B cell (primary cell): ENCODE results near the gene JPT1. TPM values are rescaled to one million over a fixed set of nuclear protein-coding genes. Genes with fewer than 3 reads are reported as not detected.

ENCODE experiments used
- ATAC-seq: fragments of 200-7000 bp; cut with Tn5 transposase; one replicate; pipeline ENCODE4 v1.10.0; 2021; ENCODE audit warnings: low read depth, mild to moderate bottlenecking, moderate number of reproducible peaks, moderate library complexity
- CTCF ChIA-PET: fragments of 350-600 bp; sonication (Branson Sonifier 250); formaldehyde crosslinking; loops from one replicate; lab custom pipeline; 2021; ENCODE audit warnings: antibody characterized with exemption, inconsistent platforms; lab: Charles Lee
- POLR2A ChIA-PET: fragments of 350-600 bp; sonication (Branson Sonifier 250); formaldehyde crosslinking; loops from one replicate; lab custom pipeline; 2021; ENCODE audit warnings: antibody characterized with exemption; lab: Charles Lee
- DNase-seq: peaks from one replicate; pipeline ENCODE4 v3.0.0; 2013
- H2AFZ ChIP-seq: 2 replicates; pipeline ENCODE4 v1.6.1; 2012; ENCODE audit warnings: mild to moderate bottlenecking, low read depth, low read length; ENCODE audit not compliant: insufficient read depth, poor library complexity, severe bottlenecking
- H3K27ac ChIP-seq, 2 donors: 1 replicate in 1 of 2; 2 replicates in 1 of 2; pipeline ENCODE4 v1.5.1; 2012 to 2013; ENCODE audit warnings: low read length in 2 of 2, mild to moderate bottlenecking in 2 of 2, moderate library complexity in 1 of 2
- H3K27me3 ChIP-seq, 4 experiments: fragments of 200-600 bp in 1 of 4; sonication (generic) in 1 of 4; replicated peaks in 1 of 4; 1 replicate in 2 of 4; 2 replicates in 2 of 4; pipeline versions ENCODE4 v1.6.1 to v1.7.0; 2013 to 2016; ENCODE audit warnings: low read length in 3 of 4, mild to moderate bottlenecking in 2 of 4, mixed read lengths in 1 of 4, moderate library complexity in 1 of 4; ENCODE audit not compliant: insufficient read depth in 4 of 4, control insufficient read depth in 3 of 4; ENCODE audit errors: control extremely low read depth in 1 of 4
- H3K36me3 ChIP-seq, 2 experiments: replicated peaks in 1 of 2; 1 replicate in 1 of 2; 2 replicates in 1 of 2; pipeline versions ENCODE4 v1.6.1 to v1.7.1; 2013; ENCODE audit warnings: low read length in 1 of 2; ENCODE audit not compliant: insufficient read depth in 2 of 2, control insufficient read depth in 1 of 2; ENCODE audit errors: control extremely low read depth in 1 of 2, extremely low read depth in 1 of 2
- H3K4me1 ChIP-seq, 2 donors: fragments of 200-600 bp in 1 of 2; sonication (generic) in 1 of 2; 1 replicate in 1 of 2; 2 replicates in 1 of 2; pipeline versions ENCODE4 v1.5.1 to v1.6.1; 2013 to 2017; ENCODE audit warnings: low read length in 2 of 2; ENCODE audit not compliant: control insufficient read depth in 2 of 2, insufficient read depth in 2 of 2
- H3K4me2 ChIP-seq: replicated peaks from 2 replicates; pipeline ENCODE3; 2012; ENCODE audit warnings: mild to moderate bottlenecking, low read depth, low read length; ENCODE audit not compliant: poor library complexity, severe bottlenecking
- H3K4me3 ChIP-seq, 5 experiments: fragments of 200-600 bp in 1 of 5; sonication (generic) in 1 of 5; 1 replicate in 3 of 5; 2 replicates in 2 of 5; pipeline versions ENCODE4 v1.5.1 to v1.7.0; 2011 to 2016; ENCODE audit warnings: low read length in 4 of 5, mild to moderate bottlenecking in 4 of 5, low read depth in 2 of 5, control low read depth in 1 of 5, moderate library complexity in 1 of 5; ENCODE audit not compliant: insufficient read depth in 1 of 5; ENCODE audit errors: control extremely low read depth in 1 of 5, extremely low read depth in 1 of 5
- H3K79me2 ChIP-seq: fragments of 200-600 bp; sonication (generic); one replicate; pipeline ENCODE4 v1.6.0; 2016; ENCODE audit warnings: low read length; ENCODE audit not compliant: control insufficient read depth, insufficient read depth
- H3K9ac ChIP-seq: fragments of 200-600 bp; sonication (generic); 2 replicates; pipeline ENCODE4 v1.6.1; 2017; ENCODE audit warnings: mild to moderate bottlenecking, low read length, moderate library complexity
- H3K9me3 ChIP-seq, 3 donors: one replicate each; pipeline versions ENCODE4 v1.6.1 to v1.7.1; 2013; ENCODE audit warnings: low read length in 2 of 3; ENCODE audit not compliant: control insufficient read depth in 2 of 3, insufficient read depth in 1 of 3; ENCODE audit errors: control extremely low read depth in 1 of 3
- H4K20me1 ChIP-seq: 2 replicates; pipeline ENCODE4 v1.6.0; 2012; ENCODE audit warnings: mild to moderate bottlenecking, low read length; ENCODE audit not compliant: insufficient read depth, control insufficient read depth, poor library complexity, severe bottlenecking
- H3K27ac Mint-ChIP-seq: one replicate; pipeline ENCODE4 v1.8.0; 2021; ENCODE audit warnings: mixed read lengths
- H3K27me3 Mint-ChIP-seq: one replicate; pipeline ENCODE4 v1.8.0; 2021; ENCODE audit warnings: mixed read lengths
- H3K4me1 Mint-ChIP-seq: one replicate; pipeline ENCODE4 v1.8.0; 2021; ENCODE audit warnings: mixed read lengths
- H3K4me3 Mint-ChIP-seq: one replicate; pipeline ENCODE4 v1.8.0; 2021; ENCODE audit warnings: mixed read lengths
- H3K9me3 Mint-ChIP-seq: one replicate; pipeline ENCODE4 v1.8.0; 2022; ENCODE audit warnings: mixed read lengths; ENCODE audit not compliant: insufficient read depth
- EZH2 ChIP-seq: IDR thresholded peaks from 2 replicates; pipeline ENCODE4 v1.6.1; 2012; ENCODE audit warnings: borderline replicate concordance, low read depth, mild to moderate bottlenecking, moderate library complexity, low read length; ENCODE audit not compliant: insufficient read depth, poor library complexity, severe bottlenecking
- WGBS: methylation state at CpG from one replicate; pipeline ENCODE4 v1.1.5; 2013; ENCODE audit warnings: missing lambda C conversion rate; ENCODE audit not compliant: insufficient coverage; 5-methylcytosine and 5-hydroxymethylcytosine counted together
- intact Hi-C: fragments of 100-400 bp; cut with micrococcal nuclease; formaldehyde crosslinking; loops from one replicate; pipeline ENCODE4 v1.10.0; 2022
- polyA plus RNA-seq: library from polyadenylated mRNA; depleted of rRNA; stranded (reverse); fragments of >200 nt; gene quantifications from 2 replicates; pipeline ENCODE4 v1.2.3, GENCODE V29; 2012
- total RNA-seq, 2 donors: library from RNA; stranded (reverse); fragments of 120-200 nt in 1 of 2; gene quantifications; 1 replicate in 1 of 2; 2 replicates in 1 of 2; pipeline versions ENCODE4 v1.2.3 to v1.2.4, GENCODE V29; 2013 to 2022
- TF ChIP-seq, protein P1 (sequence below): fragments of 200-600 bp; IDR thresholded peaks from one replicate; pipeline ENCODE4 v1.8.0; 2022; ENCODE audit warnings: antibody characterized with exemption, mild to moderate bottlenecking

The JPT1 gene
- total and polyA plus RNA-seq, 2 donors (not counting 1 experiment from before 2014, with no cell fraction given) = 34.8 to 37.6 TPM

DNA sequence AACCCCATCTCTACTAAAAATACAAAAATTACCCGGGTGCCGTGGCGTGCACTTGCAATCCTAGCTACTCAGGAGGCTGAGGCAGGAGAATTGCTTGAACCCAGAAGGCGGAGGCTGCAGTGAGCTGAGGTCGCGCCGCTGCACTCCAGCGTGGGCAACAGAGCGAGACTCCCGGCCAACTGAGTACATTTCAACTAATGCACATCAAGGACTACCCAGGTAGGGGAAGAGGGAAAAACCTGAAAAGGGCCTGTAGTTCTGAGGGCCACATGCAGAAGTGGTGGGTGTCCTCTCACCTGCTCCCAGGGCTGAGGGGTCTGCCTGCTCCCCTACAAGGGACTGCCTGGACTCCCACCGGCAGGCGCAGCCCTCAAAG lies 67.1 kb downstream of the JPT1 start:
- ATAC-seq = no peak
- no peak for TF ChIP-seq EZH2
- TF ChIP-seq, protein P1, sequence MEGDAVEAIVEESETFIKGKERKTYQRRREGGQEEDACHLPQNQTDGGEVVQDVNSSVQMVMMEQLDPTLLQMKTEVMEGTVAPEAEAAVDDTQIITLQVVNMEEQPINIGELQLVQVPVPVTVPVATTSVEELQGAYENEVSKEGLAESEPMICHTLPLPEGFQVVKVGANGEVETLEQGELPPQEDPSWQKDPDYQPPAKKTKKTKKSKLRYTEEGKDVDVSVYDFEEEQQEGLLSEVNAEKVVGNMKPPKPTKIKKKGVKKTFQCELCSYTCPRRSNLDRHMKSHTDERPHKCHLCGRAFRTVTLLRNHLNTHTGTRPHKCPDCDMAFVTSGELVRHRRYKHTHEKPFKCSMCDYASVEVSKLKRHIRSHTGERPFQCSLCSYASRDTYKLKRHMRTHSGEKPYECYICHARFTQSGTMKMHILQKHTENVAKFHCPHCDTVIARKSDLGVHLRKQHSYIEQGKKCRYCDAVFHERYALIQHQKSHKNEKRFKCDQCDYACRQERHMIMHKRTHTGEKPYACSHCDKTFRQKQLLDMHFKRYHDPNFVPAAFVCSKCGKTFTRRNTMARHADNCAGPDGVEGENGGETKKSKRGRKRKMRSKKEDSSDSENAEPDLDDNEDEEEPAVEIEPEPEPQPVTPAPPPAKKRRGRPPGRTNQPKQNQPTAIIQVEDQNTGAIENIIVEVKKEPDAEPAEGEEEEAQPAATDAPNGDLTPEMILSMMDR = no peak
- Histone ChIP-seq H2AFZ (peak overlapping the region; percentile 85), H3K27me3 (peaks cover 0 to 9% (median 0%) of the 10 kb centered on the region in 4 experiments), H3K27ac (peak overlapping the region; percentile 5 to 70), H3K9ac (peak overlapping the region; percentile 80), H3K4me2 (peak overlapping the region; percentile 98), H3K79me2 (no peaks in the 10 kb centered on the region), H4K20me1 (no peaks in the 10 kb centered on the region), H3K4me3 (peak overlapping the region in 4 of 5 experiments; percentile 53 to 76 (median 60)), H3K4me1 (peaks cover 11 to 19% of the 10 kb centered on the region in 2 donors), H3K9me3 (no peaks in the 10 kb centered on the region), H3K36me3 (no peaks in the 10 kb centered on the region)
- no peak for DNase-seq
- 69% methylated on average over 6 of the region's 12 CpGs for WGBS
- intact Hi-C loops = no loop called here
- Mint-ChIP-seq H3K4me1 (peaks cover 14% of the 10 kb centered on the region), H3K27ac (peak overlapping the region; percentile 76), H3K27me3 (peaks cover 4% of the 10 kb centered on the region), H3K9me3 (no peaks in the 10 kb centered on the region), H3K4me3 (peak overlapping the region; percentile 82)
- ChIA-PET CTCF (interaction anchor here (2.0 to 2.9 kb wide), 2 partner anchors 27 to 75 kb away, joined by 4 to 9 read pairs; partner anchors contain the start of gene MRPL58), POLR2A (interaction anchor here (1.0 to 1.2 kb wide), 2 partner anchors 9 to 10 kb away, joined by 4 read pairs; no protein-coding TSS in a partner anchor)

DNA sequence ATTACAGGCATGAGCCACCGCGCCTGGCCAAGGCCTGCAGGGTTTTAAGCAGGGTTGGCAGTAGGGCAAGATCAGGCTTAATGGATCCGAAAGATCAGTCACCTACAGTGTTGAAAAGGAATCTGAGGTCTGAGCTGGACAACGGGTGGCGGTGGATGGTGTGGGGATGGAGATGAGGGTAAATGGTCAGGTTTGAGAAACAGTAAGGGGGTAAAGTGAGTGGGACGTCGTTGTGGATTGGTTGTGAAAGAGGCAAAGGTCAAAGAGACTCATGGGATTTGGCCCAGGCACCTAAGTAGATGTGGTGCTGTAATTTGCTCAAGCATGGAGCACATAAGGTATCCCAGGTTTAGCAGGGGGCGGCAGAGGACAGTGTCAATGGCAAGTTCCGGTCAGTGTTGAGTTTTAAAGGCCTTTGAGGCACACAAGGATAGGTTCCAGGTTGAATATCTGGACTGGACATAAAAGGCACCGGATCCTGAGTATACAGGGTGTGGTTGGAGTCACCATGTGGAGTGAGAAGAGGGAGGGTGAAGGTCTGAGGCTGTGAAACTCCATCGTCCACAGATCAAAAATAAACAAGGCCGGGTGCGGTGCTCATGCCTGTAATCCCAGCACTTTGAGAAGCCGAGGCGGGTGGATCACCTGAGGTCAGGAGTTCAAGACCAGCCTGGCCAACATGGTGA lies 67.7 kb downstream of the JPT1 start:
- 86% methylated on average over 10 of the region's 15 CpGs for WGBS
- H3K27me3 ChIP-seq = peaks cover 0 to 9% (median 0%) of the 10 kb centered on the region in 4 experiments
- no peak overlapping the region for H3K27ac ChIP-seq
- H3K4me3 ChIP-seq = no peak overlapping the region
- peaks cover 11 to 19% of the 10 kb centered on the region in 2 donors for H3K4me1 ChIP-seq
- H3K9ac ChIP-seq = no peak overlapping the region
- Mint-ChIP-seq H3K4me1 (peaks cover 14% of the 10 kb centered on the region), H3K9me3 (no peaks in the 10 kb centered on the region), H3K4me3 (peak overlapping the region; percentile 67), H3K27me3 (peaks cover 4% of the 10 kb centered on the region), H3K27ac (peak overlapping the region; percentile 23)
- intact Hi-C loops = no loop called here
- H3K36me3 ChIP-seq = no peaks in the 10 kb centered on the region
- no peaks in the 10 kb centered on the region for H3K79me2 ChIP-seq
- DNase-seq (no peak), ATAC-seq (no peak)
- CTCF ChIA-PET = interaction anchor here (2.0 to 2.9 kb wide), 2 partner anchors 27 to 75 kb away, joined by 4 to 9 read pairs; partner anchors contain the start of gene MRPL58
- POLR2A ChIA-PET = interaction anchor here (1.2 kb wide), 1 partner anchor 9 kb away, joined by 4 read pairs; no protein-coding TSS in a partner anchor
- TF ChIP-seq EZH2 = no peak
- TF ChIP-seq, protein P1 = no peak
- no peaks in the 10 kb centered on the region for H3K9me3 ChIP-seq
- H2AFZ ChIP-seq = no peak overlapping the region
- no peaks in the 10 kb centered on the region for H4K20me1 ChIP-seq
- H3K4me2 ChIP-seq = no peak overlapping the region
